NCI-H510A treated with DMSO at 0.1 percent for 48 hours (cell line): ENCODE measurements around the gene MBD1.
A peak's percentile ranks its signal among the peaks of the same experiment; 100 is the strongest.
"Not testable (repeated sequence)": the region's sequence is repeated elsewhere in the genome, so short reads cannot be mapped to it uniquely, and the experiment has no call there.

ENCODE experiments used
- DNase-seq: peaks from one replicate; lab custom pipeline; 2025; lab: John Stamatoyannopoulos, UW

Gene MBD1

DNA sequence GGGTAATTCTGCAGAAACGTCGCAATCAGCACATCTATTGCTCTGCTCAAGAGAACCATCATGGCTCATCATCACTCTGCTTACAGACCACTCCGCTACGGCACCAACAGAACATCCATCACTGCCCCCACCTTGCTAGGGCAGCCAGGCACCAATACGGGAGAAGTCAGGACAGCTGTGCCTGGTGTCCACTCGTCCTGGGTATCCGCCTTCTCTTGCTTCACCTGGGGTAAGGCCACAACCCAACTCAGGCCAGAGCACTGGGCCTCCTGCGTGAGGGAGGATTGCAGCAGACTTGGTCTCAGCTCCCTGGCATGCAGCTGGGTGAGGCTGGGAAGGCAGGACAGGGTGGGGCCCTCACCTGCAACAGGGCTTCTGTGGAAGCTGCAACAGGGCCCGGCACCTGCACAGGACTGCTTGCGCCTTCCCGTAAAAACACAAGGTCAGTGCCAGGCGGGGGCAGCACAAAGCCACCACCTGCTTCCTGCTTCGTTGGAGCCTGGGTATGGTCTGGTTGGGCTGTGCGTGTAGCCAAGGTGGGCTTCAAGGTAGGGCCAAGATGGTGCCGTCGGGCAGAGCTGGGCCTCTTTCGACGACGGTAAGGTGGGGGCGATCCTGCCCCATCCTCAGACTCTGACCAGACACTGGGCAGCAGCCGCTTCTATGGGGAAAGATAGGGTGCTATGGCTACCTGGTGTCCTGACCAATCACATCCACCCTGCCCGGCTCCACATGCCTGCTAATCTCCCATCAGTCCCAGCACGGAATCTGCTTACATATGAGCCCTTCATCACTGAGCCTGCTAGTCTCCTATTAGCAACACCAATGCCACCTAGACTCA is 7.9 kb downstream of the MBD1 start:
- DNase-seq = no peak

DNA sequence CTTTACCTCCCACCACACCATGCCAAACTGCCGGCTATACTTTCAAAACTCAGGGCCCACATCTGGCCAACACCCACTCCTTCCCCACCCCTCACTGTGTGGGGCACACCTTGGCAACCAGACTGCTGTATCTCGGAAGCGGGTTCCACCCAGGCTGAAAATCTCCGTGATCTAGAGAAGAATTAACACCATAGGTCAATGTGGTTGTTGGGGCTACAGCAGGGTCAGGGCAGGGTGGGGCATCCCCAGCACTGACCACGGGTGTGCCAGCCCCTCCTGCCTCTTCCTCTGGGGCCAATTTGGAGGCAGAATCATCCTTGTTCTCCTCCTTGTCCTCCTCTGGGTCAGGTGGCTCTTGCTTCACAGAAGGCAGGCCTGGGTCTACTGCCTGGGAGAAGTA is 8.8 kb downstream of the MBD1 start:
- DNase-seq = no peak

DNA sequence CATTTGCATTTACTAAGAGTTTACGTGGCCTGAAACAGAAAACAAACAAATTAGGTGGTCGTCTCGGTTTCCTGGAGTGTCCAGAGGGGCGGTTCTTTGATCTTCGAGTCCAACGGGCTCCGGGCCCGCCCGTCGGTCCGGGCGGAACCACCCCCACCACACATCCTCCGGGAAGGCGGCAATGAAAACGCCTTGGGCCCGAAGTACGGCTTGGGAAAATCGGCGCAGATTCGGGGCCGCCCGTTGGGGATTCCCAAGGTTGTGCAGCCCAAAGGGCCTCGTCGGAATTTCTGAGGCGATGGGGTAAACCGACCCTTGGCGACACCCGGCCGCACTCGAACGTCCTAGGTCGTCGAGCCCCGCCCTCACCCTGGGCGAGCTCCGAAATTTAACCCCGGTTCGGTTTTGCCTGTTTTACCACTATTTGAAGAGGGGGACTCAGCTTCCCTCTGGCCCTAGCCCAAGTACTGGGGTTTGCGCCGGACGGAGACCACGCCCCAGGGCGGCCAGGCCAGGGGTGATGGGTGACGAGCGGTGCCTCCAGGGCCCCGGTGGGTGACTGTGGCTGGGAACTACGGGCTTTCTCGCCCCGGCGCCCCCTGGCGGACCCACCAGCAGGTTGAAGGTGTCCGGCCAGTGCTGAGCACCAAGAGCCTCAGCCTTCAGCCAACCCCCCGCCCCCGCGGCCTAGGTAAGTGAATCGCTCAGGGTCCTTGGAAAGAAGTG is 13.1 kb downstream of the MBD1 start:
- no peak for DNase-seq

DNA sequence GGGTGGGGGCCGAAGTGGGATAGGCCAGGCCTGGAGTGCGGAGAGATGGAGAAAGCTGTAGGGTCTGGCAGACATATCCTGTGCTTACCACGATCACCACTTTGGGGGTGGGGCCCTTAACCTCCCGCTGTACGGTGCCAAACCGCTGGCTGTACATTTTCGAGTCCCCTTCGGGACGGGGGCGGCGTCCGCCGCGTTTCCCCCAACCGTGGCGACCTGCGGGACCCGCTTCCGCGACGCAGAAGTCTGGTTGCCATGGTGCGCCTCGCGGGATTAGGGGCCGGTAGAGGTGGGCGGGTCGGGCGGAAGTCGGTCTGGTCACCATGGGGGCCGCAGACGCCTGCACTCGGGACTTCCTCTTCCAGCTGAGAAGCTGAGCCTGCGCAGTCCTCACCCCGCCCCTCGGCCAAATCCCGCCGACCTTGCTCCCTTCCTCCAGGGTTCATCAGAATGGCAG is 15.0 kb downstream of the MBD1 start, which contains the start of gene CFAP53:
Gene CFAP53 (minus strand): TSS at position 248 of the 457 bp plus-strand sequence. CDS start 91 bp downstream, at position 157.
- DNase-seq = peak; percentile 76

DNA sequence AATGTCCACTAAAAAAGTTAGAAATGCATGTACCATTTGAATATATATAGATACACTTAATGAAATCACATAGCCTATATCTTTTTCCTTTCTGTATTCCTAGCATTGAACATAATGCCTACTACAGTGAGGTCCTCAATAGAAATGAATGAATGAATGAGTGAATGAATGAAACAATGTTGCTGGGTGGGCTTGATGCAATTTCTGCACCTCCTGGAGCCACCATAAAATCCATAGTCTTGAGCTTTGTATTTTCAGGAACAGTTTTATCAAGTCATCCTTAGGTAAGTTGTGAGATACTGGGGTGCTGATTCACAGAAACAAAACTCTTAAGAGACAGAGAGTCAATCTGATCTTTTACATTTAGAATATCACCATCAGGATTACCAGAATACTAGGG is 18.3 kb downstream of the MBD1 start:
- DNase-seq = no peak

DNA sequence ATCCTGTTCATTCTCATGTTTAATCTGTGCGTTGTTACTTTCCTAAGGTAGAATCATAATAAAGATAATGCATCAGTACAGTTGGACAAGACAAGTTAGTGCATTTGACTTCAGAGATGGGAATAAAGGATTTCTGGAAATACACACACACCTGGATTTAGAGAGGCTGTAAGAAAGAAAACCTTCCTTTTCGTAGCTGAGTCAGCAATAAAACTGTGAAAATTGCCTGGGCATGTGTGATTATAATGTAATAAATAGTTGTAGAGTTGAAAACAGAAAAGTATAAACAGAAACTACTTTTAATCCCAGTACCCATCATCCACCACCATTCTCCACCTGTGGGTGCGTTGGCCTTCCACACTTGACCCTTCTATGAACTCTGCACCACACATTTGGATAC is 30.4 kb downstream of the MBD1 start:
- DNase-seq = no peak

DNA sequence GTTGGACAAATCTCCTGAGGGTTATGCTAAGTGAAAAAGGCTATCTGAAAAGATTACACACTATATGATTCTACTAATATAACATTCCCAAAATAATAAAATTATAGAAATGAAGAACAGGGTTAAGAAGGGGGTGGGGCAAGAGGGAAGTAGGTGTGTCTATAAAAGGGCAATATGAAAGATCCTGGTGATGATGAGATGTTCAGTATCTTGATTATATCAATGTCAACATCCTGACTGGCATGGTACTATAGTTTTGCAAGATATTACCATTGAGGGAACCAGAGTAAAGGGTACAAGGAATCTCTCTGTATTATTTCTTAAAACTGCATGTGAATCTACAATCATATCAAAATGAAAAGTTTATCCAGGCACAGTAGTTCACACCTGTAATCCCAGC is 31.7 kb downstream of the MBD1 start:
- no peak for DNase-seq

DNA sequence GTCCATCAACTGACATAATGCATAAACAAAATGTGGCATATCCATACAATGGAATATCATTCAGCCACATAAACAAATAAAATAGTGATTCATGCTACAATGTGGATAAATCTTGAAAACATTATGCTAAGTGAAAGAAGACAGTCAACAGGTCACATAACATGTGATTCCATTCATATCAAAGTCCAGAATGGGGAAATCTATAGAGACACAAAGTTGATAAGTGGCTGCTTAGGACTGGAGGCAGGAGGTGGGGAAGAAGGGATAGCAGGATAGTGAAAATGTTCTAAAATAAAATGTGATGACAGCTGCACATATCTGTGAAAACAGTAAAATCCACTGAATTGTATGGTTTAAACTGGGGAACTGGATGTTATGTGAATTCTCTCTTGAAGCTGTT is 33.8 kb downstream of the MBD1 start:
- no peak for DNase-seq

DNA sequence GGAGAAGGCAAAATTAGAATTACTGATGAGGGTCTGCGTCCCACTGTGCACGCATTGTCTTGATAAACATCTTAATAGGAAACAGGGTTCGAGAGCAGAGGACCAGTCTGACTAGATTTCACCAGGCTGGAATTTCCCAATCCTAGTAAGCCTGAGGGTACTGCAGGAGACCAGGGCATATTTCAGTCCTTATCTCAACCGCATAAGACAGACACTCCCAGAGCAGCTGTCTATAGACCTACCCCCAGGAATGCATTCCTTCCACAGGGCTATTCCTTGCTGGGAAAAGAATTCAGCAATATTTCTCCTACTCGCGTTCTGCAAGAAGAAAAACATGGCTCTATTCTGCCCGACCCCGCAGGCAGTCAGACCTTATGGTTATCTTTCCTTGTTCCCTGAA is 39.6 kb downstream of the MBD1 start:
- DNase-seq = not testable (repeated sequence)

DNA sequence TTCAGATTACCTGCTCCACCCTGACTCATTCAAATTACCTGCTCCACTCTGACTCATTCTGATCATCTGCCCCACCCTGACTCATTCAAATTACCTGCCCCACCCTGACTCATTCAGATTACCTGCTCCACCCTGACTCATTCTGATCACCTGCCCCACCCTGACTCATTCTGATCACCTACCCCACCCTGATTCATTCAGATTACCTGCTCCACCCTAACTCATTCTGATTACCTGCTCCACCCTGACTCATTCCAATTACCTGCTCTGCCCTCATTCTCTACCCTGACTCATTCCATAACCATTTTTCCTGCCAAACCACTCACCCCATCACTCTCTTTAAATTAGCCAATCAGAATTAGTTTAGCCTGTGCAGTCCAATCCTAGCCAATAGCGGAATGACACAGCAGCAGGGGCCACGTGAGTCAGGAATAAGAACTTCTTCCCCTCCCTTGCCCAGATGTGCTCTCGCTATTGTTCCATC is 41.2 kb downstream of the MBD1 start:
- DNase-seq = no peak

DNA sequence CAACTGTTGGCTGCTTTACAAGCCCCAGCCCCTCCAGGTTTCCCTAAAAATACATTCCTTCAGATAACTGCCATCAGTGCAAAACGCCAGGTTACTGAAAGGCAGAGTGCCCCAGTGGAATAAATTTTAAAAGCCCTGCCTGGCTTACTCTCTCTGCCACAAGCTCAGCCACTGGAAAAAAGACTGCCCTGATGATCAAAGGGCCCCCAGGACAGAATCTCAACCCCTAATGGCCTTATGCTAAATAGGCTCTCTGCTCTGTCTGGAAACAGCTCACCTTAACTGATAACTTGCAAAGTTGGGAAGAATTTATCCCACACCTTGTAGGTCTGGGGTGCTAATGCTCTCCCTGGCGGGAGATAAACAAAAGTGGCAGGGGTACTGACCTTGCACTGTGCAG is 48.9 kb downstream of the MBD1 start:
- no peak for DNase-seq

DNA sequence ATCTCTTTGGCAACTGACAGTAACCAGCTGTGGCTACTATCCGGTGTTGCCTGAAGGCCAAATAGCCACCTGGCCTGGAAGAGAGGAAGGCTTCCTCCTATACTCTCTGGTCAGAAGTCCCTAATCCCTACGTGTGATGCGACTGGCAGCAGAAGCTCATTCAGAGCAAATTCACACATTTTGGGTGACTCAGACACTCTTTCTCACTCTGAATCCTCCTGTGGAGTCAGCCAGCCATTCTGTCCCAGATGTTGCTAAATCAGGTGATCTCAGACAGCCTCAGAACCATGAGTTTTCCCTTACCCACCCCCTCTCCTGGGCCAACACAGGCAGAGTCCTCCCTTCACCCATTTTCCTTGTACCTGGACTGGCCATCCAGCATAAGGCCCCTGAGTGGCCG is 49.7 kb downstream of the MBD1 start:
- DNase-seq = no peak

DNA sequence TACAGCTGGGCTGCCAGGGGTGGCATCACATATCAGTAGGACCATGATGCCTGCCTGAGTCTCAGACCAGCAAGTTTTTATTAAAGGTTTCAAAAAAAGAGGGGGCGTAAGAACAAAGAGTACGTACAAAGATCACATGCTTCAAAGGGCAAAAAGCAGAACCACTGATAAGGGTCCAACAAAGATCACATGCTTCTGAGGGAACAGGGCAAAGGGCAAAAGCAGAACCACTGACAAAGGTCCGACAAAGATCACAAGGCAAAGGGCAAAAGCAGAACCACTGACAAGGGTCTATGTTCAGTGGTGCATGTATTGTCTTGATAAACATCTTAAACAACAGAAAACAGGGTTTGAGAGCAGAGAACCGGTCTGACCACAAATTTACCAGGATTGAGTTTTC is 61.1 kb downstream of the MBD1 start:
- DNase-seq = not testable (repeated sequence)
